Peyer's patch (tissue), 4 donors: ENCODE results near the gene FOXO6.

Experiments used
- CTCF ChIP-seq, 6 experiments: fragments of 450-650 bp in 4 of 6; fragments of 200-600 bp in 2 of 6; sonication (generic) in 1 of 6; IDR thresholded peaks; one replicate each; pipeline ENCODE4 v1.5.1; 2017 to 2019; ENCODE audit warnings: antibody characterized with exemption in 6 of 6, mild to moderate bottlenecking in 3 of 6, moderate library complexity in 1 of 6
- POLR2A ChIP-seq, 2 donors: fragments of 450-650 bp; IDR thresholded peaks; one replicate each; pipeline ENCODE4 v1.5.1; 2017; ENCODE audit warnings: antibody characterized with exemption in 2 of 2, mild to moderate bottlenecking in 2 of 2, moderate library complexity in 2 of 2

GRCh38 chr1:41404308-41404761 is 43.1 kb downstream of the FOXO6 start:
- no peak for TF ChIP-seq POLR2A (IDR thresholded peaks at IDR 0.05)
- no peak for TF ChIP-seq CTCF (IDR thresholded peaks at IDR 0.05)
